OCI-LY3 (cell line): ENCODE measurements around the gene NR2F1-AS1.

Experiments used
- CTCF ChIP-seq: fragments of 200-600, 300-600 bp; sonication (generic); IDR thresholded peaks from 2 replicates; pipeline ENCODE4 v1.5.1; 2014; ENCODE audit warnings: antibody characterized with exemption, low read length, low read depth
- EZH2phosphoT487 ChIP-seq: fragments of 200-600 bp; shearing (Covaris generic); IDR thresholded peaks from 2 replicates; pipeline ENCODE4 v1.6.1; 2018; ENCODE audit warnings: antibody characterized with exemption, mixed run types, low read depth

GRCh38 chr5:93607367-93608258 is 26.6 kb upstream of the NR2F1-AS1 start:
- TF ChIP-seq CTCF (peak; percentile 71), EZH2phosphoT487 (no peak)
